HL-60 (cell line): ENCODE results near the gene DMD. TPM values are rescaled to one million over a fixed set of nuclear protein-coding genes. Genes with fewer than 3 reads are reported as not detected.

Experiments
- microRNA-seq: library from miRNA; unstranded; fragments of <30 nt; microRNA quantifications from one replicate; pipeline ENCODE4, GENCODE V29; 2018

DMD gene

Small RNAs within 50 kb of the gene (microRNA-seq; reads per million reads assigned to microRNA genes)
- gene MIR3915 (not detected), gene MIR548F5 (not detected)
